Measurements from ENCODE around the gene ANXA5.

- TF ChIP-seq POLR2A (IDR thresholded peaks at IDR 0.05): no peak
- TF ChIP-seq, protein P1, sequence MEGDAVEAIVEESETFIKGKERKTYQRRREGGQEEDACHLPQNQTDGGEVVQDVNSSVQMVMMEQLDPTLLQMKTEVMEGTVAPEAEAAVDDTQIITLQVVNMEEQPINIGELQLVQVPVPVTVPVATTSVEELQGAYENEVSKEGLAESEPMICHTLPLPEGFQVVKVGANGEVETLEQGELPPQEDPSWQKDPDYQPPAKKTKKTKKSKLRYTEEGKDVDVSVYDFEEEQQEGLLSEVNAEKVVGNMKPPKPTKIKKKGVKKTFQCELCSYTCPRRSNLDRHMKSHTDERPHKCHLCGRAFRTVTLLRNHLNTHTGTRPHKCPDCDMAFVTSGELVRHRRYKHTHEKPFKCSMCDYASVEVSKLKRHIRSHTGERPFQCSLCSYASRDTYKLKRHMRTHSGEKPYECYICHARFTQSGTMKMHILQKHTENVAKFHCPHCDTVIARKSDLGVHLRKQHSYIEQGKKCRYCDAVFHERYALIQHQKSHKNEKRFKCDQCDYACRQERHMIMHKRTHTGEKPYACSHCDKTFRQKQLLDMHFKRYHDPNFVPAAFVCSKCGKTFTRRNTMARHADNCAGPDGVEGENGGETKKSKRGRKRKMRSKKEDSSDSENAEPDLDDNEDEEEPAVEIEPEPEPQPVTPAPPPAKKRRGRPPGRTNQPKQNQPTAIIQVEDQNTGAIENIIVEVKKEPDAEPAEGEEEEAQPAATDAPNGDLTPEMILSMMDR (IDR thresholded peaks at IDR 0.05): no peak
Measured at GRCh38 chr4:121679267-121679666, 17.5 kb downstream of the ANXA5 start.
